GM12864 (cell line): Measurements from ENCODE around the gene ANP32A.

Experiments
- DNase-seq: peaks from one replicate; pipeline ENCODE4 v3.0.0-alpha.2; 2011; ENCODE audit warnings: low read depth
- H3K4me3 ChIP-seq: 2 replicates; pipeline ENCODE4 v1.5.1; 2011; ENCODE audit warnings: mild to moderate bottlenecking, low read depth, low read length, control low read depth
- CTCF ChIP-seq: IDR thresholded peaks from 2 replicates; pipeline ENCODE4 v1.5.1; 2011; ENCODE audit warnings: low read depth, mild to moderate bottlenecking, moderate library complexity, low read length, control low read depth, inconsistent platforms; ENCODE audit errors: missing control alignments

Gene ANP32A

DNA sequence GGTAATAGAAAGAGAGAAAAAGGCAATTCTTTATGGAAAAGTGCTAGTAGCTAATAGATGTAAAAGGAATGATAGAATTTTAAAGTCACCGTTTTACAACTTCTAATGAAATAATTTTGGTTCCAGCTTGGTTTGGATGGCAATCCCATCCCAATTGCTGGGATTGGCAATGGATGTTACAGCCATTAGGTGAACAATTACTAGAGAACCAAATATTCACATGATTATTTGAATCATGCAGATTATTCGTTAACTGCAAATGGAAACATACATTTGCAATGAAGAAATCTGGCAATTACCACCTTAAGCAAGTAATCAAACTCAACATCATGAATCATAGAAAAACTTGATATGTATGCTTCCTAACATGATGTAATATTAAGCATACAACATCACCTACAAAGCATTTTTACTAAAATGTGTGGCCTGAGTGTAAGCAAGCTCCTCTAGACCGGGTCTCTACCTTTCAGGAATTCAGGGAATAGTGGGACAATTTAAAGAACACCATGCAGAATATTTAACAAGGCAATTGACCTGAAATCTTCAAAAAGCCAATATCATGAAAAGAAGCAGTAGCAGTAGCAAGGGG, 26.2 kb upstream of the ANP32A start:
- H3K4me3 ChIP-seq: no peak overlapping the region
- TF ChIP-seq CTCF: no peak
- DNase-seq: no peak

DNA sequence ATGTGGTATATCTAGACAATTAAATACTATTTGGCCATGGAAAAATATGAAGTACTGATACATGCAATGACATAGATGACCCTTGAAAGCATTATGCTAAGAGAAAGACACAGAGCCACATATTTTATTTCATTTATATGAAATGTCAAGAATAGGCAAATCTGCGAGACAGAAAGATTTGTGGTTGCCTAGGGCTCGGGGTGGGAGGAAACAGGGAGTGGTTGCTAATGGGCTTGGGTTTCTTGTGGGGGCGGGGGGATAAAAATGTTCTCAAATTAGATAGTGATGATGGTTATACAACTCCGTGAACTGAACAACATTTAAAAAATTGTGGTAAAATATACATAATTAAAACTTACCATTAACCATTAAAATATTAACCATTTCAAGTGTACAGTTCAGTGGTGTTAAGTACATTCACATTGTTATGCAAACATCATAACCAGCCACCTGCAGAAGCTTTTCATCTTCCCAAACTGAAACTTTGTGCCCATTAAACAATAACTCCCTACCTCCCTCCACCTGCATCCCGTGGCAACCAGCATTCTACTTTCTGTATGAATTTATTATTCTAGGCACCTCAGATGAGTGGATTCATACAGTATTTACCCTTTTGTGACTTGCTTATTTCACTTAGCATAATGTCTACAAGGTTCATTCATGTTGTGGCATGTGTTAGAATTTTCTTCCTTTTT, 24.3 kb upstream of the ANP32A start:
- DNase-seq: no peak
- TF ChIP-seq CTCF: no peak
- no peak overlapping the region for H3K4me3 ChIP-seq

GRCh38 chr15:68843425-68844311, 23.0 kb upstream of the ANP32A start:
- no peak for TF ChIP-seq CTCF
- no peak overlapping the region for H3K4me3 ChIP-seq
- DNase-seq: no peak

- H3K4me3 ChIP-seq: no peak overlapping the region
- no peak for TF ChIP-seq CTCF
- DNase-seq: no peak
Observed at GRCh38 chr15:68842958-68843357, 22.3 kb upstream of the ANP32A start.

DNA sequence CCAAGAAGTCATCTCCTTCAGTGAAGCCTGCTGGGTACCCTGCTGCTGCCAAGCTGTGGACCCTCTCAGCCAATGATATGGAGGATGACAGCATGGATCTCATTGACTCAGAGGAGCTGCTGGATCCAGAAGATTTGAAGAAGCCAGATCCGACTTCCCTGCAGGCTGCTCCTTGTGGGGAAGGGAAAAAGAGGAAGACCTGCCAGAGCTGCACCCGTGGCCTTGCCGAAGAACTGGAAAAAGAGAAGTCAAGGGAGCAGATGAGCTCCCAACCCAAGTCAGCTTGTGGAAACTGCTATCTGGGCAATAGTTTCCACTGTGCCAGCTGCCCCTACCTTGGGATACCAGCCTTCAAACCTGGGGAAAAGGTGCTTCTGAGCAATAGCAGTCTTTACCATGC, 13.7 kb upstream of the ANP32A start:
- DNase-seq: no peak
- H3K4me3 ChIP-seq: no peak overlapping the region
- TF ChIP-seq CTCF: no peak

DNA sequence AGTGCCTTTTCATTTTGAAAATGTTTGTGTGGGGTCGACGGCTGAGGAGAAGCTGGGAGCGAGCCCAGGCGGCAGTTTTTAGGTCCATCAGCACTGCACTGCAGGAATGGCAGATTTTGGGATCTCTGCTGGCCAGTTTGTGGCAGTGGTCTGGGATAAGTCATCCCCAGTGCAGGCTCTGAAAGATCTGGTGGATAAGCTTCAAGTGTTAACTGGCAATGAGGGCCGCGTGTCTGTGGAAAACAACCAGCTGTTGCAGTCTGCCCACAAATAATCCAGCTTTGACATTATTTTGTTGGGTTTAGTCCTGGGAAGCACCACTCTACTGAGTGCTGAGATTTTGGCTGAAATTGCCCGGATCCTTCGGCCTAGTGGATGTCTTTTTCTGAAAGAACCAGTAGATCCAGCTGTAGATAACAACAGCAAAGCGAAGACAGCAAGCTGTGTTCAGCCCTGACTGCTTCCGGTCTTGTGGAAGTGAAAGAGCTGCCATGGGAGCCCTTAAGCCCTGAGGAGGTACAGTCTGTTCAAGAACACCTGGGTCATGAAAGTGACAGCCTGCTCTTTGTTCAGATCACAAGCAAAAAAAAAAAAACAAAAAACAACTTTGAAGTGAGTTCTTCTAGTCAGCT, 13.1 kb upstream of the ANP32A start:
- H3K4me3 ChIP-seq: no peak overlapping the region
- TF ChIP-seq CTCF: no peak
- no peak for DNase-seq
